ENCODE results near the gene MTA1. TPM values are rescaled to one million over a fixed set of nuclear protein-coding genes. Genes with fewer than 3 reads are reported as not detected.

Gene MTA1
- total RNA-seq, 1 donor from 2014 or later: 74.8 TPM

- Histone ChIP-seq H3K27ac (no peak overlapping the region), H3K27me3 (no peaks in the 10 kb centered on the region), H3K36me3 (peaks cover 48% of the 10 kb centered on the region), H3K4me1 (no peaks in the 10 kb centered on the region), H3K4me3 (no peak overlapping the region), H3K9me3 (no peaks in the 10 kb centered on the region)
- ATAC-seq: no peak
- intact Hi-C loops (cut with DNase I): no loop called here
- no peak for TF ChIP-seq CTCF (IDR thresholded peaks at IDR 0.05)
- no peak for DNase-seq
Measured at GRCh38 chr14:105461903-105462302, 42.3 kb downstream of the MTA1 start.

- ATAC-seq (no peak), DNase-seq (no peak)
- Histone ChIP-seq H3K36me3 (peaks cover 43% of the 10 kb centered on the region), H3K4me1 (no peaks in the 10 kb centered on the region), H3K4me3 (no peak overlapping the region), H3K9me3 (no peaks in the 10 kb centered on the region), H3K27me3 (no peaks in the 10 kb centered on the region), H3K27ac (no peak overlapping the region)
- TF ChIP-seq CTCF (IDR thresholded peaks at IDR 0.05): no peak
- intact Hi-C loops (cut with DNase I): no loop called here
Measured at GRCh38 chr14:105464501-105464900, 44.9 kb downstream of the MTA1 start.

DNA sequence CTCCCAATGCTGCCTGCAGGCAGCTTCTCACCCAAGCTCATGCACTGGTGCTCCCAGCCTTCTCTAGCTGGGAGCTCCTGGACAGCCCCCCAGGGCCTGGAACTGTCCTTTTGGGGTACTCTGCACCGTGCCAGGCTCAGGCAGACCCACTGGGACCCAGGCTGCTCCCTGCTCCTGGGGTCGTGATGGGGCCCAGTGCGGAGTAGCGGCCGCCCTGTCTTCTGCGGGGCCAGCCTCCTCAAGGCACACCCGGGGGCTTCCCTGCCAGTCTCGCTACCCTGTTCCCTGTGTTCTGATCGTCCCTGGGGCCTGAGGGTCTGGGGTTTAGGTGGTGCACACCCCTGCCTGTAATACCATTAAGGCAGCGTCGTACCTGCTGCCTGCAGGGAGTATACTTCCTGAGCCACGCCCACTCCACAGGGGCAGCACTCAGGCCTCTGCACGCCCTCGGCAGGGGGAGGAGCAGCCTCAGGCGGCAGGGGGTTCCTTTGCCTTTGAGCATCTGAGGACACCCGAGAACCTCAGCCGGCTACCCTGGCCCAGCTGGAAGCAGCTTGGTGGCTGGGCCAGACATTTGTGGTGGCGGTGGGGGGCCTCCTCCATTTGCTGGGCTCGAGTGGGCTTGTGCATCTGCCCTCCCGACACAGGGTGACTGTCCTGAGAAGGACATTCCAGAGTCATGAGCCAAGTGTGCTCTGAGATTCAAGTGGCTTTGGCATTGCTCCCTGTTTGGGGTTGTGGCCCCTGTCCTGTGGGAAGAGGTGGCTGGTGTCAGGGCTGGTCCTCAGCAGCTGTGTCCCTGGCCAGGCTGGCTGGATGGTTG is 45.8 kb downstream of the MTA1 start:
- DNase-seq (no peak), ATAC-seq (peak; percentile 57)
- H3K4me3 ChIP-seq: no peak overlapping the region
- no peaks in the 10 kb centered on the region for H3K9me3 ChIP-seq
- TF ChIP-seq CTCF (IDR thresholded peaks at IDR 0.05): no peak
- H3K4me1 ChIP-seq: no peaks in the 10 kb centered on the region
- intact Hi-C loops (cut with DNase I): no loop called here
- peaks cover 41% of the 10 kb centered on the region for H3K36me3 ChIP-seq
- no peaks in the 10 kb centered on the region for H3K27me3 ChIP-seq
- no peak overlapping the region for H3K27ac ChIP-seq

DNA sequence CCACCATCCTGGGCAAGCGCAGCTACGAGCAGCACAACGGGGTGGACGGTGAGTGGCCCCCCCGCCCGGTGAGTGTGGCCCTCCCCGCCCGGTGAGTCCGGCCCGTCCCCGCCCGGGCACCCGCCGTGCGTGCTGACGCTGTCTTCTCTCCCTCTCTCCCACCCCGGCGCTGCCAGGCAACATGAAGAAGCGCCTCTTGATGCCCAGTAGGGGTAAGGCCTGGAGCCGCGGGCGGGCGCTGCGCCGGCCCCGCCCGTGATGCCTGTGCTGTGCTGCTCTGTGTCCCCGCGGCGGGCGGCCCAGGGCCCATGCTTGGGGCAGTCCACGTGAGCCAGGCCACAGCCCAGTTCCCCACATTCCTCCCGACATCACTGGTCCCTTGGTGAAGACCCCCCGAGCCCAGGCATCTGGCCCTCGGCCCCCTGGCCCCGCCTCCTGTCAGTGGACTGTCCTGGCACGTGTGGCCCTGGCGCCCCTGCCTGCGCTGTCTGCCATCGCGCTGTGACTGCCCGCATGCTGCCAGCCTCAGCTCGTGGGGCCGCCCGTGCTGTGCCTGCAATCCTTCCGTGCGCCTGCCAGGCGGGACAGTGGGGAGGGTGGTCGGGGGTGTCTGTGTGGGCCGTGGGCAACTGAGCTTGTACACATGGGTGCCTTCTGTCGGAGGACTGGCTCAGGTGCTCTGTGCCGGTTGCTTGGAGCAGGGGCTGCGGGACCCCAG is 47.1 kb downstream of the MTA1 start:
- peaks cover 29% of the 10 kb centered on the region for H3K36me3 ChIP-seq
- TF ChIP-seq CTCF (IDR thresholded peaks at IDR 0.05): no peak
- no peak overlapping the region for H3K27ac ChIP-seq
- peaks cover 3% of the 10 kb centered on the region for H3K4me1 ChIP-seq
- no peaks in the 10 kb centered on the region for H3K9me3 ChIP-seq
- DNase-seq: no peak
- H3K27me3 ChIP-seq: no peaks in the 10 kb centered on the region
- intact Hi-C loops (cut with DNase I): no loop called here
- no peak for ATAC-seq
- no peak overlapping the region for H3K4me3 ChIP-seq

DNA sequence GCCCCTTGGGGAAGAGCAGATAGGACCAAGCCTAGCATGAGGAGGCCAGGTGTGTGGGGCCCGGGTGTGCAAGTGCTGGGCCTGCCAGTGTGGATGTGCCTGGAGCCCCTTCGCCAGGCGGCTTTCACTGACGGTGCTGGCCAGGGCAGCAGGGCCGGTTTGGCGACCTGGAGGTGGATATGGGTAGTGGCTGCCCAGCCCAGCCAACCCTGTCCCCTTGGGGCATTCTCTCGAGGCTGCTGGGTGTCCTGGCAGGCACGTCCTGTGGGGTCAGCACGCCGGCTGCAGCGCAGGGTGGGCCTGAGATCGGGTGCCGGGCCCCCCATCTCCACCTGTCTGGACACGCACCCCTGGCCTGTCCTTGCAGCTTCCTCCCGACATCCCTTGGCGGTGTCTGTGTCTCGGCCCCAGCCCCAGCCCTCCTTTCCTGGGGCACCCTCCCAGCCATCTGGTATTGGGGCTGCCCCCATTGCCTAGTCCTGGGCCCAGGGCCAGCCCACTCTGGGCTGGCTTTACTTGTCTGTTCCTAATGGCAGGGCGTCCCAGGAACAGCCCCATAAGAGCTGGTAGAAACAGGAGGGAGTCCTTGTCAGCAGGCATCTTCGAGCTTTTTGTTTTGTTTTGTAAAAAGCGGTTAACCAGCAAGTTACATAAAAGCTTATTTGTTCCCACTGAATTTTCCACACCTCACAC is 47.8 kb downstream of the MTA1 start:
- intact Hi-C loops (cut with DNase I): no loop called here
- Histone ChIP-seq H3K36me3 (peaks cover 28% of the 10 kb centered on the region), H3K27ac (no peak overlapping the region), H3K9me3 (no peaks in the 10 kb centered on the region), H3K27me3 (no peaks in the 10 kb centered on the region), H3K4me3 (no peak overlapping the region), H3K4me1 (peaks cover 10% of the 10 kb centered on the region)
- DNase-seq (no peak), ATAC-seq (no peak)
- TF ChIP-seq CTCF (IDR thresholded peaks at IDR 0.05): no peak
